ENCODE measurements around the gene TECPR1. TPM values are rescaled to one million over a fixed set of nuclear protein-coding genes. Genes with fewer than 3 reads are reported as not detected.
A peak's percentile ranks its signal among the peaks of the same experiment; 100 is the strongest.

The TECPR1 gene
- total RNA-seq, 1 experiment from 2014 or later, result 12.9 TPM

DNA sequence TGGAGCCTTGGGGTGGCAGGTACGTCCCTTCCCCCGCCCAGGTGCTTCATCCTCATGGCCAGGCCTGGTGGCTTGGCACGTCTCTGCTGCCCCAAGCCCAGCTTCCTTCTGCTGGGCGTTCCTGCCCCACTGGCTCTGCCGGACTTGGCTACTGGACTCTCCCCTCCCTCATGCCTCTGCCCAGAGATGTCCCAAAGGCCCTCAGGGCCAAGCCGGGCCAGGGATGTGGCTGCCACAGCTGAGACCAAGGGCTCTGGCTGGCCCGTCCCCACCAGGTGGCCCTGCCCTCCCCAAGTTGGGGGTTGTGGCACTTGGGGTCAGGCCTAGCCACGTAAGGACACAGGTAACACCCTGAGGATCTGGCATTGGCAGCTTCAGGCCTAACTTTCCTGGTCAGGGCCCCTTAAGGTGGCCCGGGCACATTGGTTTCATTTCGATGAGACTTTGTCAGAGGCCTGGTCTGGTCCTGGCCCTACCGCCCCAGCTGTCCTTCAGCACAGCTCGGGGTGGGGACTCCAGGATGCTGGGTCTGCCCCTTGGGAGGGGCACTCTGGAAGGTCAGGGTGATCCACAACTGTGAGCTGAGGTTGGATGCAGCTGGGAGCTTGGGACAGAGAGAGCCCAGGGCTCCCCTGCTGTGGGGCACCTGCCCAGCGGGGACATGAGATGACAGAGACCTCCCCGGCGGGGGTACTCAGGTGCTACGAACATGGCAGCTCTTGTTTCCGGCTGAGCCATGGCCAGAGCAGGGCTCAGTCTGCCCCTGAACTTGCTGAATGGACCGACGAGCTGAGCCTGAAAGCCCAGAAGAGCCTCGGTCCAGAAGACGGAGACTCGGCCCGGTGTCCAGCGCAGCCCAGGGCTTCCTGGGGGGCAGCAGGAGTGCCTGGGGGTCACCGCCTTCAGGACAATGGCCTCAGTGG lies 37.9 kb downstream of the TECPR1 start:
- no peaks in the 10 kb centered on the region for H3K9me3 Mint-ChIP-seq (ENCODE audit: low read depth, unreplicated experiment)
- no peaks in the 10 kb centered on the region for H3K27me3 Mint-ChIP-seq (ENCODE audit: unreplicated experiment)
- H3K4me1 Mint-ChIP-seq (ENCODE audit: low read depth, unreplicated experiment), result peaks cover 8% of the 10 kb centered on the region
- intact Hi-C loops (cut with micrococcal nuclease; ENCODE audit: unreplicated experiment), result no loop called here
- no peak overlapping the region for H3K4me3 Mint-ChIP-seq (ENCODE audit: low read depth, unreplicated experiment)
- DNase-seq, result no peak
- H3K36me3 Mint-ChIP-seq (ENCODE audit: insufficient read depth, unreplicated experiment), result peaks cover 12% of the 10 kb centered on the region
- no TSS peak for BruUV-seq (replicated peaks)
- H3K27ac Mint-ChIP-seq (ENCODE audit: unreplicated experiment), result no peak overlapping the region
- TF ChIP-seq, protein P1, sequence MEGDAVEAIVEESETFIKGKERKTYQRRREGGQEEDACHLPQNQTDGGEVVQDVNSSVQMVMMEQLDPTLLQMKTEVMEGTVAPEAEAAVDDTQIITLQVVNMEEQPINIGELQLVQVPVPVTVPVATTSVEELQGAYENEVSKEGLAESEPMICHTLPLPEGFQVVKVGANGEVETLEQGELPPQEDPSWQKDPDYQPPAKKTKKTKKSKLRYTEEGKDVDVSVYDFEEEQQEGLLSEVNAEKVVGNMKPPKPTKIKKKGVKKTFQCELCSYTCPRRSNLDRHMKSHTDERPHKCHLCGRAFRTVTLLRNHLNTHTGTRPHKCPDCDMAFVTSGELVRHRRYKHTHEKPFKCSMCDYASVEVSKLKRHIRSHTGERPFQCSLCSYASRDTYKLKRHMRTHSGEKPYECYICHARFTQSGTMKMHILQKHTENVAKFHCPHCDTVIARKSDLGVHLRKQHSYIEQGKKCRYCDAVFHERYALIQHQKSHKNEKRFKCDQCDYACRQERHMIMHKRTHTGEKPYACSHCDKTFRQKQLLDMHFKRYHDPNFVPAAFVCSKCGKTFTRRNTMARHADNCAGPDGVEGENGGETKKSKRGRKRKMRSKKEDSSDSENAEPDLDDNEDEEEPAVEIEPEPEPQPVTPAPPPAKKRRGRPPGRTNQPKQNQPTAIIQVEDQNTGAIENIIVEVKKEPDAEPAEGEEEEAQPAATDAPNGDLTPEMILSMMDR (IDR thresholded peaks at IDR 0.05; ENCODE audit: unreplicated experiment), result no peak
- CTCF ChIA-PET, result no interaction called here

DNA sequence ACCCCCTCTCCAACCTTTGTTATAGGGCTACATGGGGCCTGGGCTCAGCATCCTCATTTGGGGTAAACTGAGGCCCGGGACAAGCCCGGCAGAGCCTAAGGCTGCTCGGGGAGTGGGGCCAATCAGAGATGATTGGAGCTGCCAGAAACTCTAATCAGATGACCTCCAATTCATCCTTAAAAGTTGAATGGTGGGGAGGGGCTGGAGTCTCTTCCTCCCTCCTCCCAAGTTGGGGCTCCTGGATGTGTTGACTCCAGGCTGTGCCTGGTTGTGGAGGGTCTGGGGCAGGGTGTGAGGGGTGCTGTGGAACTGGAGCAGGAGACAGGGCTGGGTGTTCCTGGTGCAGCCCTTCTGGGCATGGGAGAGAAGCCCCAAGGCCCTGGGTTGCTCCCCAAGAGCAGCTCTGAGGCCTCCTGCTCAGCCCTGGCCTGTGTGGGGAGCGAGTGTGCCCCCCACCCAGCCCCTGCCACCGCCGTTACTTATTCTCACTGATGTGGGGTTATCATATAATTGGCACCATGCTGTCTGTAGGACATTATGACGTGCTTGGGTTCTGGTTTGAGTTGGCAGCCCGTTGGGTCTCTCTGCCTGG lies 38.6 kb downstream of the TECPR1 start:
- TF ChIP-seq, protein P1 (IDR thresholded peaks at IDR 0.05; ENCODE audit: unreplicated experiment), result no peak
- CTCF ChIA-PET, result no interaction called here
- Mint-ChIP-seq H3K9me3 (ENCODE audit: low read depth, unreplicated experiment) (no peaks in the 10 kb centered on the region), H3K27ac (ENCODE audit: unreplicated experiment) (no peak overlapping the region), H3K27me3 (ENCODE audit: unreplicated experiment) (no peaks in the 10 kb centered on the region), H3K4me3 (ENCODE audit: low read depth, unreplicated experiment) (no peak overlapping the region), H3K36me3 (ENCODE audit: insufficient read depth, unreplicated experiment) (peaks cover 12% of the 10 kb centered on the region), H3K4me1 (ENCODE audit: low read depth, unreplicated experiment) (peaks cover under 1% of the 10 kb centered on the region)
- no peak for DNase-seq
- BruUV-seq (replicated peaks), result no TSS peak
- intact Hi-C loops (cut with micrococcal nuclease; ENCODE audit: unreplicated experiment), result no loop called here

GRCh38 chr7:98212532-98213041 lies 39.4 kb downstream of the TECPR1 start:
- BruUV-seq (replicated peaks), result no TSS peak
- DNase-seq, result no peak
- TF ChIP-seq, protein P1 (IDR thresholded peaks at IDR 0.05; ENCODE audit: unreplicated experiment), result no peak
- intact Hi-C loops (cut with micrococcal nuclease; ENCODE audit: unreplicated experiment), result no loop called here
- H3K4me1 Mint-ChIP-seq (ENCODE audit: low read depth, unreplicated experiment), result no peaks in the 10 kb centered on the region
- no peaks in the 10 kb centered on the region for H3K27me3 Mint-ChIP-seq (ENCODE audit: unreplicated experiment)
- H3K9me3 Mint-ChIP-seq (ENCODE audit: low read depth, unreplicated experiment), result no peaks in the 10 kb centered on the region
- no peak overlapping the region for H3K4me3 Mint-ChIP-seq (ENCODE audit: low read depth, unreplicated experiment)
- peaks cover 12% of the 10 kb centered on the region for H3K36me3 Mint-ChIP-seq (ENCODE audit: insufficient read depth, unreplicated experiment)
- CTCF ChIA-PET, result no interaction called here
- no peak overlapping the region for H3K27ac Mint-ChIP-seq (ENCODE audit: unreplicated experiment)

DNA sequence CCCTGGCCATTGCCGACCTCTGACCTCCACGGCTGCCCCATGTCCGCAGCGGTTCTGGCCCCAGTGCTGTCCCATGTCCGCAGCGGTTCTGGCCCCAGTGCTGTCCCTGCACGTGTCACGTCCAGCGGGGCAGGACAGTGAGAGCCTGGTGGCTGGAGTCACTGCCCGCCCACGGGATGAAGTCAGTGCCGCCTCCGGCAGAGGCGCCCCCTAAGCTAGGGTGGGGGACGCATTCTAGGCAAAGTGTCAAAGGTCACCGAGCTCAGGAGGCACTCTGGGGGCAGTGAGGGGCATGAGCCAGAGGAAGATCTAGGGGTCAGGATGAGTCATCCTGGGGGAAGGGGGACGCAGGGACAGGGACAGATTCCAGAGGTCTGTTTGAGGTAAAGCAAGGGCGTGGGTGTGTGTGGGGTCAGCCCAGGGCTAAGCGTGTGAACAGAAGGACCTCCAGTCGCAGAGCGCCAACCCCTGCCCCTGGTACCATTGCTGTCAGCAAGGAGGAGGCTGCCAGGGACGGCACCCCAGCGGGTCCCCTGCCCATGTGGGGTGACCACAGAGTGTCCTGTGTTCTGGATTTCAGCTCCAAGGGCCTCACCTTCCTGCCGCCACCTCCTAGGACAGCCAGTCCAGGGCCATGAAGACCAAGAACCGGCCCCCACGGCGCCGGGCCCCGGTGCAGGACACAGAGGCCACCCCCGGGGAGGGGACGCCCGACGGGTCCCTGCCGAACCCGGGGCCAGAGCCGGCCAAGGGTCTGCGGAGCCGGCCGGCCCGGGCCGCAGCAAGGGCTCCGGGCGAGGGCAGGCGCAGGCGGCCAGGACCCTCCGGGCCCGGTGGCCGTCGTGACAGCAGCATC lies 40.1 kb downstream of the TECPR1 start:
- intact Hi-C loops (cut with micrococcal nuclease; ENCODE audit: unreplicated experiment), result no loop called here
- CTCF ChIA-PET, result interaction anchor here (0.6 kb wide), 1 partner anchor 65 kb away, joined by 3 read pairs; no protein-coding TSS in a partner anchor
- Mint-ChIP-seq H3K27me3 (ENCODE audit: unreplicated experiment) (no peaks in the 10 kb centered on the region), H3K36me3 (ENCODE audit: insufficient read depth, unreplicated experiment) (peaks cover 15% of the 10 kb centered on the region), H3K4me3 (ENCODE audit: low read depth, unreplicated experiment) (peak overlapping the region; percentile 65), H3K4me1 (ENCODE audit: low read depth, unreplicated experiment) (no peaks in the 10 kb centered on the region), H3K27ac (ENCODE audit: unreplicated experiment) (no peak overlapping the region), H3K9me3 (ENCODE audit: low read depth, unreplicated experiment) (no peaks in the 10 kb centered on the region)
- no peak for DNase-seq
- BruUV-seq (replicated peaks), result no TSS peak
- TF ChIP-seq, protein P1 (IDR thresholded peaks at IDR 0.05; ENCODE audit: unreplicated experiment), result no peak

All from Calu3 (cell line).